GM12864 (cell line): Measurements from ENCODE around the gene KRTAP10-9.
"Not testable (repeated sequence)": the region's sequence is repeated elsewhere in the genome, so short reads cannot be mapped to it uniquely, and the experiment has no call there.

Experiments
- DNase-seq: peaks from one replicate; pipeline ENCODE4 v3.0.0-alpha.2; 2011; ENCODE audit warnings: low read depth
- H3K4me3 ChIP-seq: 2 replicates; pipeline ENCODE4 v1.5.1; 2011; ENCODE audit warnings: mild to moderate bottlenecking, low read depth, low read length, control low read depth
- CTCF ChIP-seq: IDR thresholded peaks from 2 replicates; pipeline ENCODE4 v1.5.1; 2011; ENCODE audit warnings: low read depth, mild to moderate bottlenecking, moderate library complexity, low read length, control low read depth, inconsistent platforms; ENCODE audit errors: missing control alignments

The KRTAP10-9 gene

GRCh38 chr21:44583089-44583799, 43.6 kb upstream of the KRTAP10-9 start:
- H3K4me3 ChIP-seq: no peak overlapping the region
- DNase-seq: no peak
- TF ChIP-seq CTCF: no peak

DNA sequence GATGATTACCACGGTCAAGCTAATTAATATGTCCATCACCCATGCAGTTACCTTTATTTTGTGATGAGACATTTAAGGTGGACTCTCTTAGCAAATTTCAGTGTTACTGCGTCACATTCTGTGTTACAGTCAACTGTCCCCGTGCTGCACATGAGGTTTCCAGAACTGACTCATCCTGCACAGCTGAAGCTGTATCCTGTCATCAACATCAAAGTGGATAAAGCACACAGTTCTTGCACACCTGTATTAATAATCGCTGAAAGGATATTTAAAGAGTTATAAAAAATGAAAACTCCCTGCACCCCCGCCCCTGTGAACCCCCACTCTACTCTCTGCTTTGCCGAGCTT, 43.1 kb upstream of the KRTAP10-9 start:
- no peak overlapping the region for H3K4me3 ChIP-seq

GRCh38 chr21:44585892-44586291, 41.0 kb upstream of the KRTAP10-9 start:
- H3K4me3 ChIP-seq: no peak overlapping the region
- DNase-seq: no peak
- TF ChIP-seq CTCF: no peak

More for the DNA sequence above, 43.1 kb upstream of the KRTAP10-9 start:
- no peak for TF ChIP-seq CTCF
- no peak for DNase-seq

DNA sequence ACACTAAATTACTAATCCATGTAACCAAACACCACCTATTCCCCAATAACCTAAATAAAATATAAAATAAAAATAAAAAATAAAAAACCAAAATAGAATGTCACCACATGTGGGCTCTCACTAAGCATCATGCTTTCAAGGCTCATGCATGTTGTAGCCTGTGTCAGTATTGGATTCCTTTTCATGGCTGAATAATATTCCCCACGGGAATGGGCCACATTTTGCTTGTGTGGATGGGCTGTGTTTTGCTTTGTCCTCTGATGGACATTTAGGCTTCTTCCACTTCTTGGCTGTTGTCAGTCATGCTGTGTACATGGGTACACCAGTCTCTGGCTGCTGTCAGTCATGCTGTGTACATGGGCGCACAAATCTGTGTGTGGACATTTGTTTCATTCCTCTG, 37.8 kb upstream of the KRTAP10-9 start:
- no peak for DNase-seq
- TF ChIP-seq CTCF: no peak
- H3K4me3 ChIP-seq: no peak overlapping the region

DNA sequence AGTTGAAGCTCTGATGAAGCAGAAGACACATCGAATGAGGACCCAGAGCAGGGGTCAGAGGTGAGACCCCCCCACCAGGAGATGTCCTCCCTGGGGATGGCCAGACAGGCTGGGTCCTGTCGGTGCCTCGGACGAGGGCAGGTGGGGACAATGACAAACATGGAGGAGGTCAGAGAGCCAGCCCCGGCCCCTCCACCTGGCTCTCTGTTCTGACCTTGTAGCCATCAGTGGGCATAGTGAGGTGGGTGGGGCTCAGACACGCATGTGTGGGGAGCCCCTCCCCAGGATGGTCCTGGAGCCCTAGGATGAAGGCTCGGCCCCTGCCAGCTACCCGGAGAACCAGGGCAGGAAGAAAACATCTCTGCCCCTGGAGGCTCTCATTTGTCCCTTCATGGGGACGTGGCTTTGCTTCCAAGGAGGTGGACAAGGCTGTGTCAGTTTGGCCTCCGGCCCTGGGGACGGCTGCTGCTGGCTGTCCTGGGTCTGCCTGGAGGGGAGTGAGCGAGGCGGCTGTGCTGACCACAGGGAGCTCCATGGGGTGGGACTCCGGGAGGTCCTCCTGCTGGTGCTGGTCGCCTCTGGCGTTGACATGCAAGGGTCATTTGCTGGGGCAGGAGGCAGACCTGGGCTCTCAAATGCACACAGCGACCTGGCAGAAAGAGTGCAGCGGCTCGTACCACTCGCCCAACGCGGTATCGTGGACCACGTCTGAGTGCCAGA, 37.1 kb upstream of the KRTAP10-9 start:
- no peak for DNase-seq
- H3K4me3 ChIP-seq: no peak overlapping the region

GRCh38 chr21:44590311-44590721, 36.6 kb upstream of the KRTAP10-9 start:
- H3K4me3 ChIP-seq: no peak overlapping the region
- DNase-seq: no peak
- TF ChIP-seq CTCF: no peak

More for the DNA sequence above, 37.1 kb upstream of the KRTAP10-9 start:
- no peak for TF ChIP-seq CTCF

DNA sequence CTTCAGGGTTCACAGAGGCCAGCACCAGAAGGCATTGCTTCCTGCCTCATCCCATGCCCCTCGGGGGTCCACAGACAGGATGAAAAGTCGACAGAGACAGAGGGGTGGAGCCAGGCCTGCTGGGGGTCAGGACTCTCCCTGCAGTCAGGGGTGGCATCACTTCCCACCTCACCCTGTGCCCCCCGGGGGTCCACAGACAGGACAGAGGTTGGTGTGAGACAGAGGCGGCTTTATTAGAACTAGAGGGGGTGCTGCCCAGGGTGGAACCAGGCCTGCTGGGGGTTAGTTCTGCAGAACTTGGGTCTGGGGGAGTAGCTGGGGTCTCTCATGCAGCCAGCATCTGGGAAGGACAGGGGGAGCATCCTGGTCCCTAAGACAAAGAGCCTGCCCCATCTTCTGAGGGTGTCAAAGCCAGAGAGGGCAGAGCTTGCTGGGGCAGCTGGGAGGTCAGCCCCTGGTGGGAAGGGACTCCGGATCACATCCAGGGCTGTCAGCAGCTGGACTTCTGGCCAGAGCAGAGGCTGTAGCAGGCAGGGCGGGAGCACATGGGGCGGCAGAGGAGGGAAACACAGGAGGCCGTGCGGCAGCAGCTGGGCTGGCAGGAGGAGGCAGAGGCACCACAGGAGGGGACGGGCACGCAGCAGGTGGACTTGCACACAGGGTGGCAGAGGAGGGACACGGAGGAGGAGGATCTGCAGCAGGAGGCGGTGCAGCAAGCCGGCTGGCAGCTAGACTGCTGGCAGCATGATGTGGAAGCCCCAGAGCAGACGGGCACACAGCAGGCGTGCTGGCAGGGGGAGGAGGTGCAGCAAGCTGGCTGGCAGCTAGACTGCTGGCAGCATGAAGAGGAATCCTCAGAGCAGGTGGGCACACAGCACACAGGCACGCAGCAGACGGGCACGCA, 35.7 kb upstream of the KRTAP10-9 start:
- DNase-seq: not testable (repeated sequence)

GRCh38 chr21:44591801-44592130, 35.1 kb upstream of the KRTAP10-9 start:
- not testable (repeated sequence) for DNase-seq

More for the DNA sequence above, 35.7 kb upstream of the KRTAP10-9 start:
- not testable (repeated sequence) for H3K4me3 ChIP-seq

More at GRCh38 chr21:44591801-44592130, 35.1 kb upstream of the KRTAP10-9 start:
- not testable (repeated sequence) for H3K4me3 ChIP-seq
